GM18498 (cell line): ENCODE results near the gene MITF.
"Not testable (repeated sequence)": the region's sequence is repeated elsewhere in the genome, so short reads cannot be mapped to it uniquely, and the experiment has no call there.

Experiments used
- ATAC-seq: cut with Tn5 transposase; IDR thresholded peaks from one replicate; pipeline ENCODE4 v1.9.1; 2021; ENCODE audit warnings: mild to moderate bottlenecking, moderate library complexity; ENCODE audit not compliant: unreplicated experiment

MITF gene

DNA sequence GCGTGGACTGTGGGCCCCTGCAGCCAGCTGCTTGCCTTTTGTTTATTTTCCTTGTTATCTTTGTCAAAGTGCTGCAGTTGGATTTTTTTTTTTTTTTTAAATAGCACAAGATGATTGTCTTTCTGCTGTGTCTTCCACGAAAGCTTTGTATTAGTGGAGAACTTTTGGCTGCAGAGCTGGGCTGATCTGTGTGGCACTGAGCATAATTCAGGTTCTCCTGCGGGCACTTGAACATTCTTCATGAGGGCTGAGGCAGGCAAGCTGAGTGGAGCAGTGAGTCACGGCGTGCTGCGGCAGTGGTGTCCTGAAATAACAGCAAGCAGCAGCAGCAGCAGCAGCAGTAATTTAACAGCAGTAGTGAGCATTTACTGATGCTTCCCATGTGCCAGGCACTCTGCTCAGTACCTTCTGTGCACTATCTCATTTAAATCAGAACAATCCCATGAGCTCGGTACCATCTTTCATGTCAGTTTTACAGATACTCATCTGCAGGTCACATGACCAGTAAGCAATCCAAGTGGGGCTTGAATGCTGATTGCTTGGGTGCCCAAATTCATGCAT lies 45.8 kb downstream of the MITF start:
- no peak for ATAC-seq

DNA sequence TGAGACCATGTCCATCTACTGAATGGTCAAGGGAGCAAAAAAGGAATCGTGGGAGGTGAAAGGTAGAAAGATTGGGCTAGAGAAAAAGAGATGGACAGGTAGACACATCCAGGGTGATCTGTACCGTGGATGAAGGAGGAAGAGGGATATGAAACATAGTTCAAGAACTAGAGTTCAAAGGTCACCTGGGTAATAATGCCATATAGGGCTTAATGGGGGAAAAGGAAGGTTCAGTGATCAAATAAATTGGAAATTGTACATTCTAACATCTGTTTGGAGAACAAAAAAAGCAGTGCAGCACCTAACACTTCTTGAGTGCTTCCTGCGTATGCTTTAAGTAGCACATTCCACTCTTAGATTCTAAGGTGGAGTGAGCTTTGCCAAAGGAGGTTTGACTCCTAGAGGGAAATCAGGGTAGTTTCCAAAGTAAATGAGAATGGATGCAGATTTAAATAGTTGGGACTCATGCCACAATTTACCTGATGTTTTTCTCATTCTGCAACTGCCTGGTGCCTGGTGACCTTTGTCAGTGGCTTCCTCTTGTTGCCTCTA lies 46.6 kb downstream of the MITF start:
- no peak for ATAC-seq

DNA sequence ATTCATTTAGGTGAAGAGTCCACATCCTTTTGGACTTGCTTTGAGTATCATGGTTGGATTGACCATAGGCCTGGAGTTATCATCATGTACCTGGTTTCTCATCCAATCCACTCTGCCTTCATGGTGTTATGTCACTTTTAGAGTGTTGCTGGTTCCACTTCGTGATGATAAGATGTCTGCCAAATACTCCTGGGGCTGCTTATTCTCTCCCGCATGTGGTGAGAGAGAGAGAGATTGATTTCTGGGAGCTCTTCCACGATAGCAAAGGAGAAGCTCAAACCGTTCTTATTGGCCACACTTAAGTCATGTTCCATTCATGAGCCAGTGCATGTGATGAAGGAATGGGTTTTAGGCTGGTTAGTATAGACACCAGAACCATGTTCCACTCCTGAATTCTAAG lies 47.6 kb downstream of the MITF start:
- ATAC-seq: no peak

DNA sequence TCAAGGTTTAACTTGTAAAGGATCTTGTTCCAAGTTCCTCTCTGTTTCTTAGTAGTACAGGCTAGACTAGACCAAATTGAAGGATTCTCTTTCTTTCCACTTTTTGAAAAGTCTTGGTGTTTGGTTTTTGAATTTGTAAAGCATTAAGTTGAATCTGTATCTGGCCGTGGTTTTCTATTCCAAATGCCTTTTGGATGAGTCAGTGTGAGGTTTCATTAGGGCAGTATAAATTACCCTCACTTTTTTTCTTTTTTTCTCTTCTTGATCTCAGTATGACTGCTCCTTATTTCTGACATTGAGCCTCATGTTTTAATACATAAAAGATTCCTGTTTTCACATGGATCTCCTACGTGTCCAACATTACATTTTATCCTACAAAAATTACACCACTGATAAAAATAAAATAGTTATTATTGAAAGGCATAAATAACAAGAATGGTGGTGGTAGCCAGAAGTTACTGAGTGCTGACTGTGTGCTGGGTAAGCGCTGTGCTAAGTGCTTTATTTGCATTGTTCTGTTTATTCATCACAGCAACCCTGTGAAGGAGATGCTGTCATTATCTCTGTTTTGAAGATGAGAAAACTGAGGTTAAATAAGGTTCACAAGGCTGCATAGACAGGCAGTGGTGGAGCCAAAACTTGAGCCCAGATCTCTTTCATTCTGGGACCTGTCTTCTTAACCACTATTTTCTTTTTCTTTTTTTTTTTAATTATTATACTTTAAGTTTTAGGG lies 48.3 kb downstream of the MITF start:
- no peak for ATAC-seq

DNA sequence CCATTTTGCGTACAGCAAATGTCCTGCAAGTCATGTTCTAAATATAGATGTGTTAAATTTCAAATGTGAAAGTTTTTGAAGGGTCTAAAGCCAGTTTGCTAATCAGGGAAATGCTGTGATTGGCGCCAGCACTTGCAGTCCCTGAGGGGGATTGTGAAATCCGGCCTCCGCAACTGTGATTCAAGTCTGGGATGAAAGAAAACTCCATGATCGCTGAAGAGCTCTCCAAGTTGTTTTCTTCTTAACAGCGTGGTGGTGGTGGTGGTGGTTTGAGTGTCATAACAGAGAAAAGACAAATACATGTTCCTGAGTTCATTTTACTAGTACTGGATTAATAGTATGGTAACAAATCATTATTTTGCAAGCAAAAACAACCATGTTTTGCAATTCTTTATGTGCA lies 51.8 kb downstream of the MITF start:
- ATAC-seq: no peak

DNA sequence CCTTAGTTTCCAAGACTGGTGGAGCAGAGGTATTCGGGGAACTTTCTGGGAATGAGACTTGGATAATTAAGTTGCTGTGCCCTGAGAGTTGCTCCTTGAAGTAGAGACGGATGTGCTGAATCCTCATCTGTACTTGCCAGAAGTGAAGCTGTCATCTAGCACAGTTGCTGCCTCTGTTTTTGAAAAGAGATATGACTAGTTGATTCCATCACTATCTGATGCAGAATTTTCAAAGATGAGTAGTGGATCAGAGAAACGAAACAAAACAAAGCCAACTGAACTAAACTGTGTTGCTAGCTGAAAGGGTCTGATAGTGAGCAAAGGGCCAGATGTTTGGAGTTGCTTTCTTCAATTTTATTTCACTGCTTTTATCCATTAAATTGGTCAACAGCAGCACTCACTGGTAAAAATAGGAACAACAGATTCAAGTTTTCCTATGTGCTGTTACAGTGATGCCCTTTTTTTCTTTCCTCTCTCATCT lies 52.7 kb downstream of the MITF start:
- ATAC-seq: no peak

DNA sequence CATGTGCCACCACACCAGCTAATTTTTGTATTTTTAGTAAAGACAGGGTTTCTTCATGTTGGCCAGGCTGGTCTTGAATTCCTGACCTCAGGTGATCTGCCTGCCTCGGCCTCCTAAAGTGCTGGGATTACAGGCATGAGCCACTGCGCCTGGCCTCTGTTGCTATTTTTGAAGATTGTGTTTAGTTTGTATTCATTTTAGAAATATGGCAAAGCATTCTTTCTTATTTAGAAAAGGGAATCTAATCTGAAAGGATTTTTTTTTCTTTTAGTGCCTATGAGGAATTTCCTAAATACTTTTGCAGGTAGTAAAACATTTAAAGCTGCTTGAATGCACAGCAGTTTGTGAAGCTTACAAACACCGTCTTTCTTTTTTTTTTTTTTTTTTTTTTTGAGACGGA lies 56.9 kb downstream of the MITF start:
- not testable (repeated sequence) for ATAC-seq

DNA sequence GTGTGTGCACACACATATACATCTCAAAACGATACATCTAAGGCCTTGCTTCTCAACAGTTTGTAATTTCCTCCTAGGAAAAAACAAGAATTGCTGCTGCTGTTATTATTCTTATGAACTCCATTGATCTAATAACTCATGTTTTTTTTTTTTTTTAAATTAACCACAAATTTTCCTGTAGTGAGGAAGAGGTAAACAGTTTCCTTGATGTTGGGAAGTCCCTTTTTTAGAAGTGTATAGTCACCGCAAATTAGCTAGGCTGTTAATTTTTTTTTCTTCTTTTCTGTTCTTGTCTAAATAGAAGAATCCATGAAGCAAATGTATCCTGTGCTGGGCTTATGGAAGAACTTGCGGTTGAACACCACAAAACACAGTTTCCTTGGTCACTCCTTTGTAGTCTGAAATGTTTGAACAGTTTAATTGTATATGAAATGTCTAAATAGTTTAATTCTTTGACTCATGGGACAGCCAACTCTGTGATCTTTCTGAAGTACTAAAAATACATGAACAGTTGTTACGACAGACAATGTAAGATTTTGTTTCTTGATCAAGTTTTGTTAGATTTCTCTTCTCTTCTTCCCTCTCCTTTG lies 64.5 kb downstream of the MITF start:
- ATAC-seq: no peak

DNA sequence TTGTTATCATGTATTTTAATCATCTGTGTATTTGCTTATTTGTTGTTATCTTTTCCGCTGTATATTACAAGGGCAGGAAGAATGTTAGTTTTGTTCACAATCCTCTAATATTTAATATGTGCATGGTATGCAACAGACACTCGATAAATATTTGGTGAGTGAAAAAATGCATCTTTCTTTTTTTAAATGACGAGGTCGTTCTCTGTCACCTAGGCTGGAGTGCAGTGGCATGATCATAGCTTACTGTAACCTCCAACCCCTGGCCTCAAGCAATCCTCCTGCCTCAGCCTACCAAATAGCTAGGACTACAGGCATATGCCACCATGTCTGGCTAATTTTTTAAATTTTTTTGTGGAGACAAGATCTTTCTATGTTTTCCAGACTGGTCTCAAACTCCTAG lies 66.2 kb downstream of the MITF start:
- no peak for ATAC-seq

DNA sequence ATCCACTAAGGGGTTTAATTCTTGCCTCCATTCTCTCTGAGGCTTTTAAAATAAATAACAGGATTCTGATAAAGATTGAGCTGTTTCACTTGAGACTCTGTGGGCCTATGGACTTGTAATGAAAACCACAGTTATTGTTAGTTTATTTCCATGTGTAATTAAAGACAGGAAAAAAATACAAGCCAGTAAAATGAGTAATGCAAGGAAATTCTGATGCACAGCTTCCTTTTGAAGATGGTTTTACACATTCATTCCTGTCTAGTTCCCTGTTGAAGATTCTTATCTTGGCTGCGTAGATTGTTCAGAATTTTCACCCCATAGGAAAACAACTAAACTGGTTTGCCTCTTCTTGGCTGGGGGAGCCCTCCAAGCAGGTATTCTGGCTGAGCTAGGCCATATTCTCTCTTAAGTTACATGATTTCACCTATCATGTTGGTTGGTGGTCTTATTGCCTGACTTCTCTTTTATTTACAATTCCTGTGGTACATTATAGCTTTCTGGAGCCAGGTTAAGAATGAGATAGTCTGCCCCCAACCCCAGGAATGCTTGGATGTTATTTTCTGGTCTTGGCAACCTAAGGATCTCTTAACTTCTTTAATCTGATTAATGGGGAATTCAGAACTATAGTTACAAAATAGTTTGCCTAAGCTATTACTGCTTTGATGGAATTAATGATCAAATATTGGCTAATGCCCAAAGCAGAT lies 67.6 kb downstream of the MITF start:
- no peak for ATAC-seq

DNA sequence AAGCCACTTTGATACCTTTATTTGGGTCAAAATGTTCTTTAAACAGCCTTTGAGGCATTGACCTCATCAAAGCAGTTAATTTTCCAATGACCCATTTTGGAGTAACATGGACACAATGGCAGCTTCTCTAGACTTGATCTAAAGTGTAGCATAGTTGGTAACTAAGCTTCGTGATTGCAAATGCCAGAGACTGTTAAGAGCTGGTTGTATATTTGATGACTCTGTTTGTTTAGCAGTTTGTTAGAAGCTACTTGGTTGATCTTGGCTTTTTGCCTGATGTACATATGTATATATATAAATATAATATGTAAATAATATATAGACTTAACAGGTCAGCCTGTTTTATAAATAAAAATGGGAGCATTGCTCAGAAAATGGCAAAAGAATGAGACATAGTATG lies 68.4 kb downstream of the MITF start:
- ATAC-seq: no peak

DNA sequence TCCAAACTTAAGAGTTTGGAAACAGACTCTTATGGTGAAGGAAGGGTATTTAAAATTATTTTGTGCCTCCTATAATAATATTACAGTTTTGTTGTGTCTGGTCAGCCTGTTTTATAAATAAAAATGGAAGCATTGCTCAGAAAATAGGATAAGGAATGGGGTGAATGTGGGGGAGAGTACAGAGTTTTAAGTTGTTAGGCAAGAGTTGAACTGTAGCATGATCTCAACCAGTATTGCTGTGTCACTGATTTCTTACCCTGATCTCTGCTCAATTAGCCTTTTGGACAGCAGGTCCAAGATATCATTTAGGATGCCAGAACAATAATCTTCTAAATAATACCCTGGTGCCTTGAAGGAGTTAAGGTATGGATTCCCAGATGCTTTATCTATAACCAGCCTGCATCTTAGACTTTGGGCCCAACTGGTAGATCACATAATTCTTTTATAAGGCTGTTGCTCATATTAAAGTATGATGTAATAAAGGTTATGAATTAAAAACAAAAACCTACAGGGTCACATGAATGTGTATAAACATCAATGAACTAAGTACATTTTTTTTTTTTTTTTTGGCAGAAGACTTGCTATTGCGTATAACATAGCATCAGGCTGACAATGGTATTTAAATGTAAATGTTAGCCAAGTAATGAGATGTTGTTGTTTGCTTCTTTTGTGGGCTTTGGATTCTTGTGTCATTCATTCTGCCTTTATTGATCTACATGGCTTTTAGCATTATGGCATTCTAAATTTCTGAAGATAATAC lies 70.0 kb downstream of the MITF start:
- ATAC-seq: no peak

DNA sequence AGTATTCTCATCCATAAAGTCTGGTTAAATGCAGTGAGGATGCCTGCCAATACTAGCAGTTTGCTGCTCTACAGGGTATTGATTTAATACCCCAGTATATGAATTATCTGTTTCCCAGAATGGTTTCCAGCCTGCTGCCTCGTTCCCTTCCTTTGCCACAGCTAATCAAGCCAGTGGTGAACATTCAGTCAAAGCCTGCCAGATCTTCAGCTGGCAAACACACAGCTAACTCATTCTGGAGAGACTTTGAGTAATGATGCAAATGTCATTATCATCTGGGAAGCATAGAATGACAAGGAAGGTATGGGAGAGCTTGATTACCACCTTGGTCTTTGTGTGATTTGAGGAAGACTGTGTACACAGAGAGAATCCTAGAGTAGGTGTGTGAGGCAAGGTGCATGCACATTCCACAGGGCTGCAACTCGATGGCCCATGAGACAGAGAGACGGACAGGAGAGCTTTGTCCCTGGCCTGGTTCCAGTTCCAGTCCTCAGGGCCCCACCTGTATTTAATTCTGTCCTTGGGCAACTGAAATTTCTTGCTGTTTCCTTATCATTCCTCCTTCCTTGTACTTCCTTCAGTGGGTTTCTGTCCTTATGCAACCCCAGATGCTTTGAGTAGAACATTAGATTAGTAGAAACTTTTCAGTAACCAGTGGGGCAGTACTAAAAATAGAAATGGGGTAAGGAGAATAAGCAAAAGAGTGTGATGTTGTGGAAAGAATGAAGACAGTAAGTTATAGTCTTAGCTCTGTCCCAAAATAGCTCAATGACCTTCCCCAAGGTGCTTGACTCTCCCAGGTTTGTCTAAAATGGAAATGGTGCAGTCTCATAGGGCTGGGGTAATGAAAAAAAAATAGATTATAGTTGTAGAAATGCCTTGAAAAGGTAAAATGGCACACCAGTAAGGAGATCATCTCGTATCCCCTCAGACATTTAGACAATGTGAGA lies 72.5 kb downstream of the MITF start:
- no peak for ATAC-seq

DNA sequence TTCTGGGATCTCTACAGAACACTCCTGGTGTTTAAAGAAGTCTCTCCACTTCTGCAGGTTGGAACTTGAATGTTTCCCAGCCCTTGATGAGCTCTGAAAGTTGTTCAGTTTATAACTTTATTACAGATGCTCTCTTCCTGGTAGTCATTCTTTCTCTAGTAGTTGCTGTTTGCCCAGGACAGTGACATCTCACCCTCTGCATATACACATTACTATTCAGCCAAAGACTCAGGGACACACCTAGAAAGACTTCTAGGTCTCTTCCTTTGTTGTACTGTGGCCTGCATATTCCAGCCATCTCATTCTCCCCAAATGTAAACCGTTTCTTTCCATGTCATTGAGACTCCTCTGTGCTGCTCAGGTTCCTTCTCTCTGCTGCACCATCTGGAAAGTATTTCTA lies 76.7 kb downstream of the MITF start:
- no peak for ATAC-seq

DNA sequence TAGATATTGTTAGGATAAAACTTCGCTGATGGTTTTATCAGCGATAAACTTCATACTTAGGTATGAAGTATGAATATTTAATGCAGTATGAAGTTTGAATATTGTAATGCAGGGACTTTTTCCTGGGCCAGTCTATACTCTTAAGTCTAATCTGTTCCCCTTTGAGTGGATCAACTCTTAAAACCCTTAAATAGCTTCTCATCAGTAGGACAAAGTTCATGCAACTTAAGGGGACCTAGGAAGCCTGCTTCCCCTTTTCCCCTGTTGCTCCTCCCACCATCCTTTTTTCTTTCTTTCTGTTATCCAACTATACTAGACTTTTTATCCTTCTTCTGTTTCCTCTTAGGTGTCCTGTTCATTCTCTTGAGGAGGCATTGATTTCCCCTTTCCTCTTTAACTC lies 78.7 kb downstream of the MITF start:
- no peak for ATAC-seq

DNA sequence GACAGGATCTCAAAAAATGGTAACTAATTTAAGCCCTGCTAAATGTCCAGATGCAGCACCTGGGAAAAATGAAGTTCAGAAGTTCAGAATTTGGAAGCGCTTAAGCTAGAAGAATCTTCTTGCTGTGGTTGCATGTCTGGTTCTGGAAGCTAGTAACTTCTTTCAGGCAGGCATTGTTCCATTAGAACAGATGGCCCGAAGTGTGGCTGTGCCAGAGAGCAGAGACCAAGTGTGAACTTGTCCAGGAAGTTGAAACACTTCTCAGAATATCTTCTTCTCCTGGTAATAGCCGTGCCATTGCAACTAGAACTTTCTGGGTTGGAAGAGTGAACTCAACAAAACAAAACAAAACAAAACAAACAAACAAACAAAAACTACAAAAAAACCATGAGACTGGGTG lies 80.0 kb downstream of the MITF start:
- no peak for ATAC-seq

DNA sequence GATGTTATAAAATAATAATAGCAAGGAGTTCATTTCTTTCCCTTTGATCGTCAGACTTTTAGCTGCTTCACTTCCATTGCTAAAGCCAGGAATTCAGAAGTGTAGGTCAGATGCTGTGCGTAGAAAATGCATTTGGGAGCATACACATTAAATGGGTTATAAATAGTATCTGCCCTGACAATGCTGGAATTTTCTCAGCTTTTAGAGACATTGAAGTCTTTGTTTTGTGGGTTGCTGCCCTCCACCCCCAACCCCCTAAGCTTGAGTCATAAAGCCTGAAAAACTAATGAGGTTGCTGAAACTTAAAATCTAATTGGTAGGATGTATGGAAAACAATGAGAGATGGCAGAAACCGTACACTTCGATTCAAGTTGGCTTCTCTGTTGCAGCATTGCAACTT lies 81.9 kb downstream of the MITF start:
- ATAC-seq: no peak

DNA sequence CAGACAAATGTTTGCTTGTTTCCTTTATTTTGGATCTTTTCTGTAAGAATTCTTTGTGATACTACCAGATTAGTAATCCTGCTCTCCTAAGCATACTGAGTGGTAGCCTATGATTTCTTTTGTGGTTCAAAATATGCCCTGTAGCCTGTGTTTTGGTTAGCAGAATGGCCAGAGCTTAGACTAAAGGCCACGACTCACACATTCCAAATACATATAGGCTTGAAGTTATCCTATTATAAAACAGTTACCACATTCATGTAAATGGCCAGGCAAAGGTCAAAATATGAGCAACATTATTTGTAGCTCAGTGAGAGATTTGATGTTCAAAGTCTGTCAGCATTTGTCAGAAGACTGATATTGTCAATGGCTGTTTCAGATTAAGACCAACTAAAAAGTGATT lies 84.5 kb downstream of the MITF start:
- no peak for ATAC-seq

DNA sequence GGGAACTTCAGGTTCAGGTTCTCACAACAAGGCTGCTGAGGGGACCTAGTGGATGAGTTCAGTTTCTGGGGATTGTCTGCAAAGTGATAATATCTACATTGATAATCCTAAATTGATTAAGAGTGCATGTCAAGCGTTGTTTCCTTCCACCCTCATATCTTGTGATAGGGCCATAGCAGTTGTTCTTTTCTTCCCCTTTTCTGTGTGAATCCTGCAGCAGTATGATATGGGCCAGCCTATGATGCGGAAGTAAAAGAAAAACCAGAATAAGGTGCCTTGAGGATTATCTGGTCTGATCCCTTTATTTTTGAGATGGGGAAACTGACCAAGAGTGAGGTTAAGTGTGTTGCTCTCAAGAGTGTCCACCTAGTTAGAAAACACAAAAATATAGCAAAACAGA lies 86.2 kb downstream of the MITF start:
- ATAC-seq: no peak

DNA sequence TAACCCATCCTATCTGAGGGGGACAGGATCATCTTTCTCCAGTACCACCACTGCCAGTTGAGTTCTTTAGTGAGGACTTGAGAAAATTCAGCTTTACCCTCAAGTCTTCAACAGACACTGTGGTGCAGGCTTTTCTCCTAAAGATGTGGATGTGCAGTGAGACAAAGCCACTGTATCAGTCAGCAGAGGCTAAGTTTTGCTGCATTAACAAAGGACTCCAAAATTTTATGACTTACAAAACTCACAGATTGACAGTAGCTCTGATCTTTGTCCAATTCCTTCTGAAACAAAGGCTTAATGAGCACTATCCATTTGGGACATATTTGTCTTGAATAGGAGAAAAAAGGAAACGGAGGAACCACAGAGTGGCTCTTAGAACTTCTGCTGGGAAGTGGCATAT lies 87.9 kb downstream of the MITF start:
- no peak for ATAC-seq
